SJSA1 (cell line): ENCODE data around the gene RANBP1. TPM values are rescaled to one million over a fixed set of nuclear protein-coding genes. Genes with fewer than 3 reads are reported as not detected.
A peak's percentile ranks its signal among the peaks of the same experiment; 100 is the strongest.

ENCODE experiments used
- DNase-seq, 2 experiments: peaks; one replicate each; pipeline ENCODE4 v3.0.0-alpha.2; 2015 to 2020; ENCODE audit warnings: low spot score in 2 of 2, low read depth in 1 of 2
- H3K27ac ChIP-seq: fragments of 250-450 bp; sonication (Bioruptor Pico); 2 replicates; pipeline ENCODE4 v1.5.1; 2020; ENCODE audit warnings: mild to moderate bottlenecking, moderate library complexity
- H3K27me3 ChIP-seq: fragments of 250-450 bp; sonication (Bioruptor Pico); replicated peaks from 2 replicates; pipeline ENCODE4 v1.5.1; 2020; ENCODE audit warnings: mild to moderate bottlenecking, moderate library complexity
- H3K36me3 ChIP-seq: fragments of 250-450 bp; sonication (Bioruptor Pico); 2 replicates; pipeline ENCODE4 v1.5.1; 2020; ENCODE audit warnings: mild to moderate bottlenecking
- H3K4me1 ChIP-seq: fragments of 250-450 bp; sonication (Bioruptor Pico); replicated peaks from 2 replicates; pipeline ENCODE4 v1.6.1; 2021; ENCODE audit warnings: mild to moderate bottlenecking
- H3K4me3 ChIP-seq: fragments of 250-450 bp; sonication (Bioruptor Pico); 2 replicates; pipeline ENCODE4 v1.5.1; 2020; ENCODE audit warnings: mild to moderate bottlenecking
- H3K9me3 ChIP-seq: fragments of 250-450 bp; sonication (Bioruptor Pico); replicated peaks from 2 replicates; pipeline ENCODE4 v1.5.1; 2020; ENCODE audit warnings: mild to moderate bottlenecking
- total RNA-seq: library from RNA; depleted of rRNA; stranded (reverse); fragments of >200 nt; shearing (Covaris generic); gene quantifications from 2 replicates; pipeline ENCODE4 v1.2.3, GENCODE V29; 2014

RANBP1 gene
- total RNA-seq, 1 experiment from 2014 or later, result 962 TPM

DNA sequence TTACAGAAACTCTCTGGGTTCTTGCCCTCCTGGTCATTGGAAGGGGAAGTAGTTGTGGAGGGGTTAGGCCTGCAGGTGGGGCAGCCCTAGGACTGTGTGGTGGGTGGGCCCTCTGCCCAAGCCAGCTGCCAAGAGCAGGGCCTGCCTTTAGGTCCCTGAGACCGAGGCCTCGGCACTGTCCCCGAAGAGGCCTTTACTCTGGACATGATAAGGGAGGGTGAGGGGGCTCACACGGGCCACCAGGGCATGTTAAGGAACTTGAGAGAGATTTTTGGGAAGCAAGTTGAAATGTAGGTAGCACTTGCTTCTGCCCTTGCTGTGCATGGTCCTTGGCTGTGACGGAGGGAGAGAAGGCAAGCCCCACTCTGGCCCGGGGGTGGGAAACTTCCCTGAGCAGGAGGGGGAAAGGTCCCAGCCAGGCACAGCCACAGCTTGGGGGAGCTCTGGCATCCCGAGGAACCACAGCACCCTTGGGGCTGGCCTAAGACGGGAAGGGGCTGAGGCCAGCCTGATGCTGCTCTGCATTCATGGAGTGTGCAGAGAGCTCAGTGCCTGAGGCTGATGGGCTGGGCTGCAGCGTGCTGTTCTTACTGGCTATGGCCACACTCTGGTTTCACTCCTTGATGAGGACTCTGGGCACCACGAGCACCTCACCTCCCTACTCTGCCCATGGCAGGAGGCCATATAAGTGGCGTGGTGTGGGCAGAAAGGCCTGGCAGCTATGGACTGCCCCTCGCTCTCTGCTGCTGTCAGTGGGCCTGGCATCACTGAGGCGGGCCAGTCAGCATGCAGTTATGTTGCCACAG lies 7.8 kb upstream of the RANBP1 start:
- no peak overlapping the region for H3K4me3 ChIP-seq
- H3K4me1 ChIP-seq, result no peaks in the 10 kb centered on the region
- H3K27me3 ChIP-seq, result no peaks in the 10 kb centered on the region
- DNase-seq, result no peak
- H3K9me3 ChIP-seq, result no peaks in the 10 kb centered on the region
- no peak overlapping the region for H3K27ac ChIP-seq
- peaks cover 100% of the 10 kb centered on the region for H3K36me3 ChIP-seq

DNA sequence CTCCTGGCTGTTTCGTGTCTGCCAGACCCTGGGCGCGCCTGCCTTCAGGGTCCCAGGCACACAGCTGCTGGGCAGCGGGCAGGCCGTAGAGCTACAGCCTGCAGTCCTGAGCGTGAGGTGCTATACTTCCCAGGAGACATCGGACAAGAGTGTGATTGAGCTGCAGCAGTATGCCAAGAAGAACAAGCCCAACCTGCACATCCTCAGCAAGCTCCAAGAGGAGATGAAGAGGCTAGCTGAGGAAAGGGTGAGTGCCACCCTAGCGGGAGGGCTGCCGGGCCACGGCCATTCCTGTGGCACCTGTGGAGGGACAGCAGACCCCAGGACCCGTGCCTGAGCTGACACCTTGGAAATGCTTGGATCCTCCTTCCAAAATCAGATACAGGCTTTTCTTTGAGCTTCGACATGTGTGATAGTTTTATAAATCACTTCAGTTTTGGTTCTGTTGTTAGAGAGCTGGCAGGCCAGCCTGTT lies 7.1 kb upstream of the RANBP1 start:
- Histone ChIP-seq H3K27ac (no peak overlapping the region), H3K9me3 (no peaks in the 10 kb centered on the region), H3K36me3 (peaks cover 98% of the 10 kb centered on the region), H3K27me3 (no peaks in the 10 kb centered on the region), H3K4me3 (no peak overlapping the region), H3K4me1 (no peaks in the 10 kb centered on the region)
- DNase-seq, result no peak

DNA sequence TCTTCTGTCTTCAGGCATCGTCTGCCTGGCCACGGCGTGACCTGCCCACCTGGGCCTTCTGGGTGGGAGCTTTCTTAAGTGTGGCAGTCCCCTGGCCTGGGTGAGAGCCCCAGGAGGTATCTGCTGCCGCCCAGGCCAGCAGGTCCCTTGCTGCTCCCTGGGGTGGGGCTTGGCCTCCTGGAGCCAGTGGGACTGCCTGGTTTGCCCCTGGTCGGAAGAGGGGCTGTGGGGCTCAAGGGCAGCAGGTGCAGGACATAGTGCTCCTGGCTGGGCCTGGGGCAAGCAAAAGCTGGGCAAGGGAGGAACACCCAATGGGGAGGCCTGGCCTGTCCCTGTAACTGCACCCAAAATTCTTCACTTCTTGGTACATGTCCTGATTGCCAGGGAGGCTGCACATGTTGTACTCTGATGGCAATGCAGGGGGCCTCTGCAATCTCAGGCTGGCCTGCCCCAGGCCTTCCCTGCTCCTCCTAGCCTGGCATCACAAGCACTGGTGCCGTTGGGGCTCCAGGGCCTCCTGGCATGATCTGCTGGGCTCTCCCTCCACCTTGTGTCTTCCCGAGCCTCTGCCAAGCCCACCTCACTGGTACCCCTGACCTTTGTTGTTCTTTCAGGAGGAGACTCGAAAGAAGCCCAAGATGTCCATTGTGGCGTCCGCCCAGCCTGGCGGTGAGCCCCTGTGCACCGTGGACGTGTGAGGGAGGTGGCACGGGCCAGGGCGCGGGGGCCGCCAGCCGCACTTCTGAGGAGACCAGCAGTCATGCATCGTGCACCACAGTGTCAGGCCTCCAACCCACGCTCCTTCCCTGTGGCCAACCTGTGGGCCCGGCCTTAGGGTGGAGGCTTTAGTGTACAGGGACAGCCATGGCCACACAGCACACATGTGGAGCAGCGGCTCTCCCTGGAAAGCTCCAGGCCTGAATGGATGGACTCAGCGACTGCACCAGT lies 6.2 kb upstream of the RANBP1 start:
- no peak for DNase-seq
- no peaks in the 10 kb centered on the region for H3K9me3 ChIP-seq
- no peak overlapping the region for H3K4me3 ChIP-seq
- H3K36me3 ChIP-seq, result peaks cover 98% of the 10 kb centered on the region
- no peaks in the 10 kb centered on the region for H3K4me1 ChIP-seq
- H3K27me3 ChIP-seq, result no peaks in the 10 kb centered on the region
- H3K27ac ChIP-seq, result no peak overlapping the region

- DNase-seq, result no peak
- no peaks in the 10 kb centered on the region for H3K9me3 ChIP-seq
- H3K36me3 ChIP-seq, result peaks cover 98% of the 10 kb centered on the region
- H3K27me3 ChIP-seq, result no peaks in the 10 kb centered on the region
- no peak overlapping the region for H3K27ac ChIP-seq
- peaks cover 2% of the 10 kb centered on the region for H3K4me1 ChIP-seq
- H3K4me3 ChIP-seq, result no peak overlapping the region
These were observed 5.4 kb upstream of the RANBP1 start for GRCh38 chr22:20110359-20110985.

- Histone ChIP-seq H3K27ac (no peak overlapping the region), H3K27me3 (no peaks in the 10 kb centered on the region), H3K4me3 (no peak overlapping the region), H3K9me3 (no peaks in the 10 kb centered on the region), H3K36me3 (peaks cover 98% of the 10 kb centered on the region), H3K4me1 (peaks cover 8% of the 10 kb centered on the region)
- DNase-seq, result no peak
These were observed 4.7 kb upstream of the RANBP1 start for GRCh38 chr22:20111045-20111688.

- no peak overlapping the region for H3K27ac ChIP-seq
- H3K4me1 ChIP-seq, result peaks cover 11% of the 10 kb centered on the region
- no peak for DNase-seq
- no peaks in the 10 kb centered on the region for H3K27me3 ChIP-seq
- H3K36me3 ChIP-seq, result peaks cover 96% of the 10 kb centered on the region
- no peaks in the 10 kb centered on the region for H3K9me3 ChIP-seq
- no peak overlapping the region for H3K4me3 ChIP-seq
These were observed 3.9 kb upstream of the RANBP1 start for GRCh38 chr22:20111689-20112622.

DNA sequence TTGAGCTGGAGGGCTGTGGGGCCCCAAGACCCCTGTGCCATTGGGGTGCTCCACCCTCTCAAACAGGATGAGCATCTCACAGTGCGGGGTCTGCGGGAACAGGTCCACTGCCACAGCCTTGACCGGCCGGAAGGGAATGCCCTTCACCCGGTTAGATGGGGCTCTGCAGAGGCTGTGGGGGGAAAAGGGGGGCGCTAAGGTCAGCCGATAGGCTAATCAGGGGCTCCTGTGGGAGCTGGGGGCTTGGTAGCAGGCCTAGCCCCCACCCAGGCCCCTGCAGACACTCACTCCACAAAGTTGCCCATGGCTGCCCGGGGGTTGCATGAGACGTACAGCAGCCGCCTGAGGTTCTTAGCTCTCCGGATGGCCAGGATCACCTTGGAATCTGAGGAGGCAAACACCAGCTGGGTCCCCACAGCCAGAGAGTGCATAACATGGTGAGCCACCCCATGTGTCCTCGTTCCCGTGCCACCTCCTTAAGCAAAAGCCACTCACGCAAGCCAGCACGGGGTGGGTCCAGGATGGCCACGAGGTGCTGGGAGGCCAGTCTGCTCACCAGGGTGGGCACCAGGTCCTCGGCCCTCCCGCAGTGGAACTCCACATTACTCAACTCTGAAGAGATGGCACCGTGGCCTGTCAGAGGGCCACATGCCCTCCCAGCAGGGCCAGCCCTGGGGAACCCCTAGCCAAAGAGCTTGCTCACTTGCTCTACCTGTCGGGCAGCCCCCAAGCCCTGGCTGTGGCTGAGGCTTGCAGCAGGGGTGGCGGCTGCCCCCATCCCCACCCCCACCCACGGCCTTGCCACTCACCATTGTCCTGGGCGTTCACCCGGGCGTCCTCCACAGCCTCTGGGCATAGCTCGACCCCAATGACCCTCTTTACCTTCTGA lies 3.0 kb upstream of the RANBP1 start:
- H3K27ac ChIP-seq, result no peak overlapping the region
- no peaks in the 10 kb centered on the region for H3K27me3 ChIP-seq
- peaks cover 11% of the 10 kb centered on the region for H3K4me1 ChIP-seq
- DNase-seq, result no peak
- no peak overlapping the region for H3K4me3 ChIP-seq
- H3K9me3 ChIP-seq, result no peaks in the 10 kb centered on the region
- H3K36me3 ChIP-seq, result peaks cover 90% of the 10 kb centered on the region

- no peaks in the 10 kb centered on the region for H3K27me3 ChIP-seq
- H3K36me3 ChIP-seq, result peaks cover 90% of the 10 kb centered on the region
- H3K9me3 ChIP-seq, result no peaks in the 10 kb centered on the region
- H3K4me3 ChIP-seq, result no peak overlapping the region
- DNase-seq, result no peak
- H3K4me1 ChIP-seq, result peaks cover 15% of the 10 kb centered on the region
- no peak overlapping the region for H3K27ac ChIP-seq
These were observed 2.2 kb upstream of the RANBP1 start for GRCh38 chr22:20113551-20114310.

GRCh38 chr22:20114506-20115475 lies 1.1 kb upstream of the RANBP1 start:
- Histone ChIP-seq H3K4me1 (peaks cover 21% of the 10 kb centered on the region), H3K27ac (no peak overlapping the region), H3K36me3 (peaks cover 90% of the 10 kb centered on the region), H3K4me3 (no peak overlapping the region), H3K9me3 (no peaks in the 10 kb centered on the region), H3K27me3 (no peaks in the 10 kb centered on the region)
- DNase-seq, result no peak

- H3K27me3 ChIP-seq, result no peaks in the 10 kb centered on the region
- H3K36me3 ChIP-seq, result peaks cover 90% of the 10 kb centered on the region
- peak overlapping the region; percentile 61 for H3K27ac ChIP-seq
- no peak for DNase-seq
- H3K9me3 ChIP-seq, result no peaks in the 10 kb centered on the region
- peaks cover 21% of the 10 kb centered on the region for H3K4me1 ChIP-seq
- H3K4me3 ChIP-seq, result peak overlapping the region; percentile 80
These were observed 559 bp downstream of the RANBP1 start for GRCh38 chr22:20116376-20116950.
